Activated CD4-positive, alpha-beta T cell treated with anti-CD3 and anti-CD28 coated beads for 4 hours (primary cell): Measurements from ENCODE around the gene NHERF2.

ENCODE experiments used
- DNase-seq, 2 donors: peaks; one replicate each; pipeline ENCODE4 v3.0.0-alpha.2; 2020

NHERF2 gene

GRCh38 chr16:2026461-2027023 lies at the start of gene NHERF2:
Gene NHERF2, plus strand, starts transcription at chr16:2026902. Its CDS starts 104 bp downstream, at chr16:2027006.
- DNase-seq, result peak in 1 of 2 donors; percentile 24

- no peak for DNase-seq
Measured at GRCh38 chr16:1976951-1977874, 49.5 kb upstream of the NHERF2 start.

- no peak for DNase-seq
Measured at GRCh38 chr16:1977875-1978268, 48.8 kb upstream of the NHERF2 start.

- no peak for DNase-seq
Measured at GRCh38 chr16:1978476-1979120, 48.1 kb upstream of the NHERF2 start.

GRCh38 chr16:1979271-1980029 lies 47.3 kb upstream of the NHERF2 start:
- DNase-seq, result peak; percentile 60 to 62

GRCh38 chr16:1980030-1980769 lies 46.5 kb upstream of the NHERF2 start:
- DNase-seq, result no peak

- no peak for DNase-seq
Measured at GRCh38 chr16:1980770-1981087, 46.0 kb upstream of the NHERF2 start.

GRCh38 chr16:1981398-1981836 lies 45.3 kb upstream of the NHERF2 start, which contains the start of gene NOXO1:
Gene NOXO1, minus strand, starts transcription at chr16:1981469. Its CDS starts 290 bp downstream, at chr16:1981179.
- DNase-seq, result no peak

- DNase-seq, result no peak
Measured at GRCh38 chr16:1982013-1982433, 44.7 kb upstream of the NHERF2 start.

GRCh38 chr16:1982991-1983543 lies 43.6 kb upstream of the NHERF2 start:
- DNase-seq, result no peak

GRCh38 chr16:1983544-1984346 lies 43.0 kb upstream of the NHERF2 start, which contains the start of gene GFER:
Gene GFER, plus strand, starts transcription at chr16:1984193. Its CDS starts 26 bp downstream, at chr16:1984219.
- DNase-seq, result peak; percentile 45 to 66

GRCh38 chr16:1984347-1985225 lies 42.1 kb upstream of the NHERF2 start:
- no peak for DNase-seq

GRCh38 chr16:1985466-1986150 lies 41.1 kb upstream of the NHERF2 start:
- no peak for DNase-seq

- DNase-seq, result no peak
Measured at GRCh38 chr16:1987198-1987597, 39.5 kb upstream of the NHERF2 start.

GRCh38 chr16:1989209-1990100 lies 37.2 kb upstream of the NHERF2 start, which contains the start of gene SYNGR3:
Gene SYNGR3, plus strand, starts transcription at chr16:1989970. Its CDS starts 133 bp downstream, at chr16:1990103.
- DNase-seq, result no peak

- no peak for DNase-seq
Measured at GRCh38 chr16:1990101-1990350, 36.7 kb upstream of the NHERF2 start.

- peak; percentile 41 for DNase-seq
Measured at GRCh38 chr16:1990351-1991134, 36.2 kb upstream of the NHERF2 start.
